GM12878 (cell line): ENCODE measurements around the gene SPOCD1.
A peak's percentile ranks its signal among the peaks of the same experiment; 100 is the strongest.

ENCODE experiments used
- ATF7 ChIP-seq: fragments of 450-650 bp; IDR thresholded peaks from 2 replicates; pipeline ENCODE4 v1.6.1; 2016; ENCODE audit warnings: low read depth, mild to moderate bottlenecking
- CTCF ChIP-seq, 3 experiments: IDR thresholded peaks in 2 of 3; conservative IDR thresholded peaks in 1 of 3; 2 replicates each; pipeline ENCODE4 v1.5.1; 2011; ENCODE audit warnings: low read depth in 3 of 3, low read length in 3 of 3, mild to moderate bottlenecking in 3 of 3, control low read depth in 2 of 3, moderate library complexity in 2 of 3, inconsistent platforms in 1 of 3, mixed read lengths in 1 of 3; ENCODE audit not compliant: control insufficient read depth in 2 of 3, insufficient read depth in 1 of 3; ENCODE audit errors: extremely low read depth in 1 of 3
- EZH2 ChIP-seq: IDR thresholded peaks from 2 replicates; pipeline ENCODE4 v1.6.1; 2012; ENCODE audit warnings: low read depth, mild to moderate bottlenecking, control low read depth, inconsistent platforms, low read length, borderline replicate concordance; ENCODE audit not compliant: control insufficient read depth
- POLR2A ChIP-seq: IDR thresholded peaks from 2 replicates; pipeline ENCODE4 v1.6.1; 2011; ENCODE audit warnings: low read depth, mild to moderate bottlenecking, low read length
- ZNF217 ChIP-seq: fragments of 450-650 bp; IDR thresholded peaks from 2 replicates; pipeline ENCODE4 v1.6.1; 2017; ENCODE audit warnings: antibody characterized with exemption, mild to moderate bottlenecking
- TF ChIP-seq, protein P1 (sequence below): IDR thresholded peaks from 2 replicates; pipeline ENCODE4 v1.6.1; 2012; ENCODE audit warnings: low read depth, low read length, improper control_type of control experiment
- TF ChIP-seq, protein P2 (sequence below): IDR thresholded peaks from 2 replicates; pipeline ENCODE4 v1.6.1; 2011; ENCODE audit warnings: low read depth, mild to moderate bottlenecking, low read length, moderate library complexity, borderline replicate concordance; ENCODE audit errors: extremely low read depth
- TF ChIP-seq, protein P3 (sequence below): fragments of 450-650 bp; formaldehyde crosslinking; IDR thresholded peaks from 2 replicates; pipeline ENCODE4 v1.5.0; 2022; ENCODE audit warnings: mild to moderate bottlenecking, missing genetic modification characterization

DNA sequence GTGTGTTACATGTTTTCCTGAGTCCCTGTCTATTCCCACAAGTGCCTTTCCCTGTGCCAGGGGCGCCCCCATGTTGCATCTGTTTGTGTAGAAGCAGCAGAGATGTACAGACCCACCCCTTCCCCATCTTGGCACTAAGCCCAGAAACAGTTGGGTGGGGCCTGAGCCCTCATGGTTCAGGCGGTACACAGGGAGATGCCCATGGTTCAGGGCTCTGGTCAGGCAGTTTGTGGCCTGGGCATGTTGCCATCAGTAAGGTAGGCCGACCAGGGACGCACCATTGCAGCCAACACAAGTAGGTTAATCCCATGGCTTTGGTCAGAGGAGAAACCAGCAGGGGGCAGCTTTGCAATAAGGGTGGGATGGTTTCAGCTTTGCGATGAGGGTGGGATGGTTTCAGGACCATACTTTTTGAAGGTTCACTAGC, 50.8 kb downstream of the SPOCD1 start:
- TF ChIP-seq CTCF (IDR thresholded peaks at IDR 0.05 in 2 of 3, conservative IDR thresholded peaks at IDR 0.05 in 1 of 3; ENCODE audit: control insufficient read depth in 2 of 3, extremely low read depth in 1 of 3, insufficient read depth in 1 of 3, low read depth in 3 of 3, low read length in 3 of 3) (peak in 1 of 3 experiments; percentile 26; a peak in 2 of 6 replicates), POLR2A (no peak), EZH2 (no peak), ZNF217 (no peak), ATF7 (no peak)
- TF ChIP-seq, protein P1, sequence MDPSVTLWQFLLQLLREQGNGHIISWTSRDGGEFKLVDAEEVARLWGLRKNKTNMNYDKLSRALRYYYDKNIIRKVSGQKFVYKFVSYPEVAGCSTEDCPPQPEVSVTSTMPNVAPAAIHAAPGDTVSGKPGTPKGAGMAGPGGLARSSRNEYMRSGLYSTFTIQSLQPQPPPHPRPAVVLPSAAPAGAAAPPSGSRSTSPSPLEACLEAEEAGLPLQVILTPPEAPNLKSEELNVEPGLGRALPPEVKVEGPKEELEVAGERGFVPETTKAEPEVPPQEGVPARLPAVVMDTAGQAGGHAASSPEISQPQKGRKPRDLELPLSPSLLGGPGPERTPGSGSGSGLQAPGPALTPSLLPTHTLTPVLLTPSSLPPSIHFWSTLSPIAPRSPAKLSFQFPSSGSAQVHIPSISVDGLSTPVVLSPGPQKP = no peak
- TF ChIP-seq, protein P2, sequence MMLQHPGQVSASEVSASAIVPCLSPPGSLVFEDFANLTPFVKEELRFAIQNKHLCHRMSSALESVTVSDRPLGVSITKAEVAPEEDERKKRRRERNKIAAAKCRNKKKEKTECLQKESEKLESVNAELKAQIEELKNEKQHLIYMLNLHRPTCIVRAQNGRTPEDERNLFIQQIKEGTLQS = no peak
- TF ChIP-seq, protein P3, sequence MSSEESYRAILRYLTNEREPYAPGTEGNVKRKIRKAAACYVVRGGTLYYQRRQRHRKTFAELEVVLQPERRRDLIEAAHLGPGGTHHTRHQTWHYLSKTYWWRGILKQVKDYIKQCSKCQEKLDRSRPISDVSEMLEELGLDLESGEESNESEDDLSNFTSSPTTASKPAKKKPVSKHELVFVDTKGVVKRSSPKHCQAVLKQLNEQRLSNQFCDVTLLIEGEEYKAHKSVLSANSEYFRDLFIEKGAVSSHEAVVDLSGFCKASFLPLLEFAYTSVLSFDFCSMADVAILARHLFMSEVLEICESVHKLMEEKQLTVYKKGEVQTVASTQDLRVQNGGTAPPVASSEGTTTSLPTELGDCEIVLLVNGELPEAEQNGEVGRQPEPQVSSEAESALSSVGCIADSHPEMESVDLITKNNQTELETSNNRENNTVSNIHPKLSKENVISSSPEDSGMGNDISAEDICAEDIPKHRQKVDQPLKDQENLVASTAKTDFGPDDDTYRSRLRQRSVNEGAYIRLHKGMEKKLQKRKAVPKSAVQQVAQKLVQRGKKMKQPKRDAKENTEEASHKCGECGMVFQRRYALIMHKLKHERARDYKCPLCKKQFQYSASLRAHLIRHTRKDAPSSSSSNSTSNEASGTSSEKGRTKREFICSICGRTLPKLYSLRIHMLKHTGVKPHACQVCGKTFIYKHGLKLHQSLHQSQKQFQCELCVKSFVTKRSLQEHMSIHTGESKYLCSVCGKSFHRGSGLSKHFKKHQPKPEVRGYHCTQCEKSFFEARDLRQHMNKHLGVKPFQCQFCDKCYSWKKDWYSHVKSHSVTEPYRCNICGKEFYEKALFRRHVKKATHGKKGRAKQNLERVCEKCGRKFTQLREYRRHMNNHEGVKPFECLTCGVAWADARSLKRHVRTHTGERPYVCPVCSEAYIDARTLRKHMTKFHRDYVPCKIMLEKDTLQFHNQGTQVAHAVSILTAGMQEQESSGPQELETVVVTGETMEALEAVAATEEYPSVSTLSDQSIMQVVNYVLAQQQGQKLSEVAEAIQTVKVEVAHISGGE (CRISPR knock-in tag) = no peak
